Ascending aorta (tissue), 2 donors: ENCODE data around the gene SLC15A1. TPM values are rescaled to one million over a fixed set of nuclear protein-coding genes. Genes with fewer than 3 reads are reported as not detected.
"Not testable (repeated sequence)": the region's sequence is repeated elsewhere in the genome, so short reads cannot be mapped to it uniquely, and the experiment has no call there.

ENCODE experiments used
- DNase-seq, 2 donors: peaks; one replicate each; pipeline ENCODE4 v3.0.0-alpha.2; 2019; ENCODE audit warnings: low spot score in 2 of 2
- H3K27ac ChIP-seq, 2 donors: fragments of 200-600 bp; sonication (generic); one replicate each; pipeline ENCODE4 v1.5.1; 2016 to 2017; ENCODE audit warnings: mild to moderate bottlenecking in 1 of 2
- H3K27me3 ChIP-seq: fragments of 200-600 bp; sonication (generic); one replicate; pipeline ENCODE4 v1.5.1; 2017
- H3K36me3 ChIP-seq, 2 donors: fragments of 200-600 bp; sonication (generic); one replicate each; pipeline ENCODE4 v1.5.1; 2016
- H3K4me1 ChIP-seq, 2 donors: fragments of 200-600 bp; sonication (generic); one replicate each; pipeline ENCODE4 v1.5.1; 2016 to 2017; ENCODE audit warnings: mild to moderate bottlenecking in 1 of 2
- H3K4me3 ChIP-seq, 2 donors: fragments of 200-600 bp; sonication (generic); one replicate each; pipeline ENCODE4 v1.5.1; 2016 to 2017; ENCODE audit warnings: mild to moderate bottlenecking in 1 of 2
- H3K9me3 ChIP-seq, 2 donors: fragments of 200-600 bp; sonication (generic); one replicate each; pipeline ENCODE4 v1.5.1; 2016
- intact Hi-C: fragments of 100-400 bp; cut with DNase I; formaldehyde crosslinking; loops from one replicate; pipeline ENCODE4 v1.15.1; 2023
- total RNA-seq: library from RNA; depleted of rRNA; stranded (reverse); fragments of >200 nt; gene quantifications from one replicate; pipeline ENCODE4 v1.1.0, GENCODE V29; 2016
- TF ChIP-seq, protein P1 (sequence below), 3 experiments: fragments of 200-600 bp in 2 of 3; fragments of 450-650 bp in 1 of 3; sonication (generic) in 2 of 3; IDR thresholded peaks; one replicate each; pipeline ENCODE4 v1.5.1; 2016 to 2019; ENCODE audit warnings: antibody characterized with exemption in 3 of 3, mild to moderate bottlenecking in 1 of 3, moderate library complexity in 1 of 3

Gene SLC15A1
- total RNA-seq, 1 donor from 2014 or later, result not detected

DNA sequence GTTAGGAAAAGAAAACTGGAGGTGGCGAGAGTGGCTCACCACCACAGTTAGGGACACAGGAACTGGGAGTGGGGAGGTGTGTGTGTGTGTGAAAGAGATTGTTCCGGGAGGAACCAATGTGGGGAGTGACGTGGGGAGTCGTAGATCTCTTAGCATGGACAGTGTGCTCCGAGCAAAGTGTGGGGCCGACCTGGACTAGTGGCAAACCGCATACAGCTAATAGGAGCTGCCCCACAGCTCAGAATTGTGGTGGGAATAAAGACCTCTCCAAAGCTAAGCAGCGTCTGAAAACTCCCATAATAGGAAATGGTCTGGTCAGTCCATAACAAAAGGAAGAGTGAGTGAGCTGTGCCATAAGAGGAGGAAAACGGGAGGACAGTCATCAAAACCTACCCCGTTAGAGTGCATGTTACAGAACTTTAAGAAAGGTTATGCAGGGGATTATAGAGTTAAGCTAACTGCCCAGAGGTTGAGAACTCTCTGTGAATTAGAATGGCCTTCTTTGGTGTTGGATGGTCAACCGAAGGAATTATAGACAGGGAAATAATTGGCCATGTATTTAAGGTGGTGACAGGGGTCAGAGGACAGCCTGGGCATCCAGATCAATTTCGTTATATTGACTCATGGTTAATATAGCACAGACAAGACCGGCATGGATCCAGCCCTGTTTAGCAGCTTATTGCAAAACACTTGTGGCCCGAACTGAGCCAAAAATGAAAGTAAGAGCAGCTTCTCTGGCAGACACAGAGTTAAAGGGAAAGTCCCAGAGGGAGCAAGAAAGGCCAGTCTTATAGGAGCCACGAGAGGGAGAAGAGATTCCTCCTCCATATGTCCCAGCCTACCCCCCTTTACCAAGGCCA, 8.9 kb upstream of the SLC15A1 start:
- intact Hi-C loops, result no loop called here
- no peak overlapping the region for H3K4me3 ChIP-seq
- TF ChIP-seq, protein P1, sequence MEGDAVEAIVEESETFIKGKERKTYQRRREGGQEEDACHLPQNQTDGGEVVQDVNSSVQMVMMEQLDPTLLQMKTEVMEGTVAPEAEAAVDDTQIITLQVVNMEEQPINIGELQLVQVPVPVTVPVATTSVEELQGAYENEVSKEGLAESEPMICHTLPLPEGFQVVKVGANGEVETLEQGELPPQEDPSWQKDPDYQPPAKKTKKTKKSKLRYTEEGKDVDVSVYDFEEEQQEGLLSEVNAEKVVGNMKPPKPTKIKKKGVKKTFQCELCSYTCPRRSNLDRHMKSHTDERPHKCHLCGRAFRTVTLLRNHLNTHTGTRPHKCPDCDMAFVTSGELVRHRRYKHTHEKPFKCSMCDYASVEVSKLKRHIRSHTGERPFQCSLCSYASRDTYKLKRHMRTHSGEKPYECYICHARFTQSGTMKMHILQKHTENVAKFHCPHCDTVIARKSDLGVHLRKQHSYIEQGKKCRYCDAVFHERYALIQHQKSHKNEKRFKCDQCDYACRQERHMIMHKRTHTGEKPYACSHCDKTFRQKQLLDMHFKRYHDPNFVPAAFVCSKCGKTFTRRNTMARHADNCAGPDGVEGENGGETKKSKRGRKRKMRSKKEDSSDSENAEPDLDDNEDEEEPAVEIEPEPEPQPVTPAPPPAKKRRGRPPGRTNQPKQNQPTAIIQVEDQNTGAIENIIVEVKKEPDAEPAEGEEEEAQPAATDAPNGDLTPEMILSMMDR (IDR thresholded peaks at IDR 0.05), result no peak
- H3K27me3 ChIP-seq, result no peaks in the 10 kb centered on the region
- no peak overlapping the region for H3K27ac ChIP-seq
- no peak for DNase-seq
- H3K4me1 ChIP-seq, result no peaks in the 10 kb centered on the region
- H3K9me3 ChIP-seq, result no peaks in the 10 kb centered on the region
- no peaks in the 10 kb centered on the region for H3K36me3 ChIP-seq

DNA sequence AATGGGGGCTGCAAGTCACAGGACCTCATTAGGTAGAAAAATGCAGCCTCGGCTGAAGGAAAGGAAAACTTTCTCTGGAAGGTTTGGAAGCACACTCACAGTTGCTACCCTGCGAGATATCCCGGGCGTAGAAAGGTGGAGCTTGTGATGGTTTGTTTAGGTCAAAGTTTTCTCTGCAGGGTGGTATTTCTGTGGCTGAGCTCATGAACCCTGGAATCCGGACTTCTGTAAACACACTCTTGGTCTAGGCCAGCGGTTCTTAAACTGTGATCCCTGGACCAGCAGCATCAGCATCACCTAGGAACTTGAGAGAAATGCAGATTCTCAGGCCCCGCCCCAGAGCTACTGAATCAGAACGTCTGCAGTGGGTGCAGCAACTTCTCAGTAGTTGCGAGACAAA, 3.3 kb upstream of the SLC15A1 start:
- intact Hi-C loops, result no loop called here
- Histone ChIP-seq H3K27me3 (peaks cover 13% of the 10 kb centered on the region), H3K36me3 (no peaks in the 10 kb centered on the region), H3K4me1 (peaks cover 0 to 8% of the 10 kb centered on the region in 2 donors), H3K27ac (no peak overlapping the region), H3K9me3 (no peaks in the 10 kb centered on the region), H3K4me3 (no peak overlapping the region)
- no peak for DNase-seq
- TF ChIP-seq, protein P1 (IDR thresholded peaks at IDR 0.05), result no peak

DNA sequence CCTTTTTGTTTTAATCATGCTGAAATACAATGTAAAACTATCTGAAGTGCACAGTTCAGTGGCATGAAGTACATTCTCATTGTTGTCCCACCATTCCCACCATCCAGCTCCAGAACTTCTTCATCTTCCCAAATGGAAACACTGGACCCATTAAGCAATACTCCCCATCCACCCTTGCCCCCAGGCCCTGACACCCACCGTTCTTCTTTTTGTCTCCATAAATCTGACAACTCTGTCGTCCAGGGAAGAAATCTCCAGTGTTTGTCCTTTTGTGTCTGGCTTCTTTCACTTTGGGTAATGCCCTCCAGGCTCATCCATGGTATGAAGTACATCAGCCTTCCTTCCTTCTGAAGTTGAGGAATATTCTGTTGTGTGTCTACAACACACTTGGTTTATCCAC, 2.6 kb upstream of the SLC15A1 start:
- Histone ChIP-seq H3K9me3 (no peaks in the 10 kb centered on the region), H3K4me1 (peaks cover 0 to 8% of the 10 kb centered on the region in 2 donors), H3K27ac (no peak overlapping the region), H3K27me3 (peaks cover 13% of the 10 kb centered on the region), H3K4me3 (no peak overlapping the region), H3K36me3 (no peaks in the 10 kb centered on the region)
- TF ChIP-seq, protein P1 (IDR thresholded peaks at IDR 0.05), result no peak
- intact Hi-C loops, result no loop called here
- no peak for DNase-seq

DNA sequence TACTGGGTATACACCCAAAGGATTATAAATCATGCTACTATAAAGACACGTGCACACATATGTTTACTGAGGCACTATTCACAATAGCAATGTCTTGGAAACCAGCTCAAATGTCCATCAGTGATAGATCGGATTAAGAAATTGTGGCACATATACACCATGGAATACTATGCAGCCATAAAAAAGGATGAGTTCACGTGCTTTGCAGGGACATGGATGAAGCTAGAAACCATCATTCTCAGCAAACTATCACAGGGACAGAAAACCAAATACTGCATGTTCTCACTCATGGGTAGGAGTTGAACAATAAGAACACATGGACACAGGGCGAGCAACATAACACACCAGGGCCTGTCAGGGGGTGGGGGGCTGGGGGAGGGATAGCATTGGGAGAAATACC, 2.0 kb upstream of the SLC15A1 start:
- intact Hi-C loops, H3K4me1 ChIP-seq, H3K36me3 ChIP-seq, H3K27ac ChIP-seq, H3K9me3 ChIP-seq, DNase-seq, H3K4me3 ChIP-seq: not testable (repeated sequence)
- H3K27me3 ChIP-seq, result peaks cover 13% of the 10 kb centered on the region

DNA sequence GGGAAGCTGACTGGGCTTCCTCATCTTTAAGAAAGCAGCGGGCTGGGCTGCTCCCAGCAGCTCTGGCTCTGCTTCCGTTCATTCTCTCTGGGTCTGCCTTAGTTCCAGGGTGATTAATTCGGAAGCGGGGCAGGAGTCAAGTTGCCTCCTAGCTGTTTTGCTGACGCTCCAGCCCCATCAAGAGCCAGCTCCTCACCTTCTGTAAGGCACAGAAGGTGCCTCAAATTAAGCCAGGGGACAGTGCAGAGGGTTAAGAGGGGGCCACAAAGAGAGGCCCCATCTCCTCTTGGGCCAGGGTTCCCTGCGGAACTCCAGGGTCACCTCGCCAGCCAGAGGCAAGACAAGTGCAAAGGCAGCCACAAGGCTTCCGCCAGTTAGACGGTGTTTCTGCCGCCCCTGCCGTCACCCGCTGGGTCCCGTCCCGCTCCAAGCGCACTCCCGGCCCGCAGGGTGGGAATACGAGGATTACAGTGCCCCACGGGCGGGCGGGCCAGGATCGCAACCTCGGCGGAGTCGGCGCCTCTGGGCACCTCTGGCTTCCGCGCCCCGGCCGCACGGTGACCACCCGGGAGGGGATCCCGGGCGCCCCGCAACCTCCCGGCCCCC, 508 bp downstream of the SLC15A1 start:
- H3K27ac ChIP-seq, result no peak overlapping the region
- no peaks in the 10 kb centered on the region for H3K9me3 ChIP-seq
- H3K4me3 ChIP-seq, result peak overlapping the region; percentile 50 to 54
- TF ChIP-seq, protein P1 (IDR thresholded peaks at IDR 0.05), result no peak
- peaks cover 13% of the 10 kb centered on the region for H3K27me3 ChIP-seq
- no peak for DNase-seq
- H3K36me3 ChIP-seq, result no peaks in the 10 kb centered on the region
- intact Hi-C loops, result no loop called here
- peaks cover 0 to 8% of the 10 kb centered on the region in 2 donors for H3K4me1 ChIP-seq

DNA sequence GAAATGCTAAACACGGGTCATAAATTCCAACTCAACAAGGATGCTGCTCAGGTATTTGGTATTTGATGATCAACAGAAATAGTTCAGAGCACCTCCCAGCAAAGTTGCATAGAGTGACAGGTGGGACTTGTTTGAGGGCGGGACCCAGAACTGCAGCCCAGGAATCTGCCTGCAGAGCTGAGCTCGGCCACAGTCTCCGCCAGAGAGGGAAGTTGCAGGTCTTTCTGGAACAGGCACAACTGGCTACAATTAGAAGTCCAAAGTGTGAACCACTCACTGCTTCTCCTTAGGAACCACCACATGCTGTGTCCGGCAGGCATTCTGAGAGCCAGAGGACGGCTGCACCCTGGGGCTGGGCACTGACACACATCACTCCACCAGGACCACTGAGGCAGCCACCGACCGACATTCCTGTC, 1.1 kb downstream of the SLC15A1 start:
- Histone ChIP-seq H3K27ac (no peak overlapping the region), H3K4me1 (peaks cover 0 to 8% of the 10 kb centered on the region in 2 donors), H3K36me3 (no peaks in the 10 kb centered on the region), H3K4me3 (peak overlapping the region in 1 of 2 donors; percentile 50), H3K27me3 (peaks cover 13% of the 10 kb centered on the region), H3K9me3 (no peaks in the 10 kb centered on the region)
- no peak for DNase-seq
- intact Hi-C loops, result no loop called here
- TF ChIP-seq, protein P1 (IDR thresholded peaks at IDR 0.05), result no peak
